ENCODE results near the gene MRPL50. TPM values are rescaled to one million over a fixed set of nuclear protein-coding genes. Genes with fewer than 3 reads are reported as not detected.

Gene MRPL50
- total RNA-seq, 1 donor from 2014 or later: 16.3 TPM

DNA sequence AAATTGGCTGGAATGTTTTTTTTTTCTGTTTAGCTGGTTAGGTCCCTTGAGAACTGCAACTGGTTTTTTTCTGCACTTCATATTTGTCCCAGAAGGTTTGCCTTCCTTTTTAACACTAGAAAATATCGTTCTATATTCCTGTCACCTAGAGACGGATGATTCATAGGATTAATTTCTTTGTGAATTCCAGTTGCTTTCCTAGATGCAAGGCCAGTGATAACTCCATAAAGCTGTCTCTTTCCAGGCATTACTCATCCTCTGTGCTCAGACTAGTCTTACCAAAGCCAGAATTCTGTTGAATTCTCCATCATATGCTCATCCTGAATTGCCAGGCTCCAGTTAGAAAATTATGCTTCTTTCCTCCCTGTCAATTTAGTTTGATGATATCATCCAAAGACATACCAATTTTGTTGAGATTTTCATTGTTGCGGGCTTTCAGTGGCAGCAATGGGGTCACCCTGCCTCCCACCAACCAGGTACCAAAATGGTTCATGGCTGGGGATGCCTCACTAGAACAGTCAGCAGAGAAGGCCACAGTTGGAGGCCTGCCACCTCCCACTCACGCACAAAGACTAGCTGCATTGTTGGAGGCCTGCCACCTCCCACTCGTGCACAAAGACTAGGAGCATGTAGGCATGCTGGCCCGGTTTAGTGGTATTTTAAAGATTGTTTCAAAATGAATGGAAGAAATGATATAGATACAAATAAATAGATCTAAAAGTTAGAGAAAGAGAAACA is 22.1 kb downstream of the MRPL50 start:
- TF ChIP-seq, protein P1, sequence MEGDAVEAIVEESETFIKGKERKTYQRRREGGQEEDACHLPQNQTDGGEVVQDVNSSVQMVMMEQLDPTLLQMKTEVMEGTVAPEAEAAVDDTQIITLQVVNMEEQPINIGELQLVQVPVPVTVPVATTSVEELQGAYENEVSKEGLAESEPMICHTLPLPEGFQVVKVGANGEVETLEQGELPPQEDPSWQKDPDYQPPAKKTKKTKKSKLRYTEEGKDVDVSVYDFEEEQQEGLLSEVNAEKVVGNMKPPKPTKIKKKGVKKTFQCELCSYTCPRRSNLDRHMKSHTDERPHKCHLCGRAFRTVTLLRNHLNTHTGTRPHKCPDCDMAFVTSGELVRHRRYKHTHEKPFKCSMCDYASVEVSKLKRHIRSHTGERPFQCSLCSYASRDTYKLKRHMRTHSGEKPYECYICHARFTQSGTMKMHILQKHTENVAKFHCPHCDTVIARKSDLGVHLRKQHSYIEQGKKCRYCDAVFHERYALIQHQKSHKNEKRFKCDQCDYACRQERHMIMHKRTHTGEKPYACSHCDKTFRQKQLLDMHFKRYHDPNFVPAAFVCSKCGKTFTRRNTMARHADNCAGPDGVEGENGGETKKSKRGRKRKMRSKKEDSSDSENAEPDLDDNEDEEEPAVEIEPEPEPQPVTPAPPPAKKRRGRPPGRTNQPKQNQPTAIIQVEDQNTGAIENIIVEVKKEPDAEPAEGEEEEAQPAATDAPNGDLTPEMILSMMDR (conservative IDR thresholded peaks at IDR 0.05): no peak
- Mint-ChIP-seq H3K4me1 (ENCODE audit: unreplicated experiment) (peaks cover 8% of the 10 kb centered on the region), H3K27me3 (no peaks in the 10 kb centered on the region), H3K4me3 (no peak overlapping the region), H3K36me3 (peaks cover 4% of the 10 kb centered on the region), H3K27ac (peak overlapping the region; percentile 32), H3K9me3 (no peaks in the 10 kb centered on the region)
- no peak for DNase-seq (ENCODE audit: extremely low spot score, unreplicated experiment)

DNA sequence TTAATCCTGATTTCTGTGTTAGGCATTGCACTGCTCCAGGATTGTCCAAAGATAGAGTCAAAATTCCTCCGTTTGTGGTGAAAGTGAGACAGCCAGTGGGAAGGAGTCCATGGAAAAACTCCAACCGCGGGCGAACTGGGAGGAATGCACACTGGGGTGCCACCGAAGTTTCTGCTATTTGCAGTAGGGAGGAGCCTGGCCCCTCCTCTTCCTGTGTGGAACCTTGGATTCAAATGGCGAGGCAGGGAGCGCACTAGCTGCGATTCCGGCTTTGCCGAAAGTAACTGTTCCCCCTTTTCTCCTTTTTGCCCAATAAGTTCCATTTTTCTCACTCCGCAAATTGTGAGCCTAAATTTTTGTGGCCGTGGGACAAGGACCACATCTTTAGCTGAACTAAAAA is 22.9 kb downstream of the MRPL50 start:
- H3K27ac Mint-ChIP-seq: no peak overlapping the region
- H3K9me3 Mint-ChIP-seq: no peaks in the 10 kb centered on the region
- H3K4me1 Mint-ChIP-seq (ENCODE audit: unreplicated experiment): peaks cover 8% of the 10 kb centered on the region
- H3K4me3 Mint-ChIP-seq: no peak overlapping the region
- TF ChIP-seq, protein P1 (conservative IDR thresholded peaks at IDR 0.05): no peak
- peaks cover 4% of the 10 kb centered on the region for H3K36me3 Mint-ChIP-seq
- no peaks in the 10 kb centered on the region for H3K27me3 Mint-ChIP-seq
- no peak for DNase-seq (ENCODE audit: extremely low spot score, unreplicated experiment)

DNA sequence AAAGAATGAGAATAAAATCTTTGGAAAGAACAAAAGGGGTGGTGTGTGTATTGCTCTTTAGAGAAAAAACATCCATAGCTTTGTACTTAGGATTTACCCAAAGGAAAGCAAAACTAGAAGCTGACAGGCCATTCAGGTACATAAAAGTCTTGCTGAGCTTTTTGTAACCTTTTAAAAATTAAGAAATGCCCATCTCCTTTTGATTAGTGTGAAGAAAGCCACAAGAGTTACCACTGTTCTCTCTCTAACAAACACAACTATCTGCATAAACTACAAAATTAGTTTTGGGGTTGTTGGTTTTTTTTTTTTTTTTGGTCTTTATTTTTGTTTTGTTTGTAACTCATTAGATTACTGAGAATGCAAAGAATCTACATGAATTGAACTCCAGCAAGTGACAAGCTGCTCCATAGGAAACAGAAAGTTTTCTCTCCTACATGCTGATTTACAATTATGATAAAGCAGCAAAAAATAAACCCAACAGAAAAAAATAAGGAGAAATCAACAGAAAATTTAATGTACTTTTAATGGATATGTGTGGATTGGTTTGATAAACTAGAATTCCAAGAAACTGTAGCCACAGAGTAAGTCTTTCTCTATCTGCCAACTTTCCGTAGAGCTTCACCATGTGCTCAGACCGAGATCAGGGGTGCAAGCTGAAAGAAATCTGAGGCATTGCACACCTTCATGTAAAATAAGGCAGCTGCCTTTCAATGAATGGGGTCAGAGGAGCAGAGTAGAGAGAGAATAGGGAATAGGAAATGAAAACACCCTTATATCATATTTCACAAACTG is 25.9 kb downstream of the MRPL50 start:
- Mint-ChIP-seq H3K4me1 (ENCODE audit: unreplicated experiment) (peaks cover 8% of the 10 kb centered on the region), H3K9me3 (no peaks in the 10 kb centered on the region), H3K36me3 (no peaks in the 10 kb centered on the region), H3K27me3 (no peaks in the 10 kb centered on the region), H3K27ac (no peak overlapping the region), H3K4me3 (no peak overlapping the region)
- TF ChIP-seq, protein P1 (conservative IDR thresholded peaks at IDR 0.05): no peak
- DNase-seq (ENCODE audit: extremely low spot score, unreplicated experiment): no peak

DNA sequence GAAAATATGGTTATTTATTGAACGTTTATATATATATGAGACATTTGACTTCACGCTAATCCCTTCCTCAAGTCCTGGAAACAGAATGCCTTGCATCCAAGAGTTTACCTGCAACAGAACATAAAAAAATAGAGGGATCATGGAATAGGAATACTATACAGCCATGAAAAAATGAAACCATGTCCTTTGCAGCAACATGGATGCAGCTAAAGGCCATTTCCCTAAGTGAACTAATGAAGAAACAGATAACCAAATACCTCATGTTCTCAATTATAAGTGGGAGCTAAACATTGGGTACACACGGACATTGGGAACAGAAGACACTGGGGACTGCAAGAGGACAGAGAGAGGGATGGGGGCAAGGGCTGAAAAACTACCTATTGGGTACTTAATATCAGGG is 26.6 kb downstream of the MRPL50 start:
- H3K4me3 Mint-ChIP-seq: no peak overlapping the region
- H3K9me3 Mint-ChIP-seq: no peaks in the 10 kb centered on the region
- TF ChIP-seq, protein P1 (conservative IDR thresholded peaks at IDR 0.05): no peak
- no peaks in the 10 kb centered on the region for H3K27me3 Mint-ChIP-seq
- H3K27ac Mint-ChIP-seq: no peak overlapping the region
- peaks cover 8% of the 10 kb centered on the region for H3K4me1 Mint-ChIP-seq (ENCODE audit: unreplicated experiment)
- DNase-seq (ENCODE audit: extremely low spot score, unreplicated experiment): no peak
- H3K36me3 Mint-ChIP-seq: no peaks in the 10 kb centered on the region

DNA sequence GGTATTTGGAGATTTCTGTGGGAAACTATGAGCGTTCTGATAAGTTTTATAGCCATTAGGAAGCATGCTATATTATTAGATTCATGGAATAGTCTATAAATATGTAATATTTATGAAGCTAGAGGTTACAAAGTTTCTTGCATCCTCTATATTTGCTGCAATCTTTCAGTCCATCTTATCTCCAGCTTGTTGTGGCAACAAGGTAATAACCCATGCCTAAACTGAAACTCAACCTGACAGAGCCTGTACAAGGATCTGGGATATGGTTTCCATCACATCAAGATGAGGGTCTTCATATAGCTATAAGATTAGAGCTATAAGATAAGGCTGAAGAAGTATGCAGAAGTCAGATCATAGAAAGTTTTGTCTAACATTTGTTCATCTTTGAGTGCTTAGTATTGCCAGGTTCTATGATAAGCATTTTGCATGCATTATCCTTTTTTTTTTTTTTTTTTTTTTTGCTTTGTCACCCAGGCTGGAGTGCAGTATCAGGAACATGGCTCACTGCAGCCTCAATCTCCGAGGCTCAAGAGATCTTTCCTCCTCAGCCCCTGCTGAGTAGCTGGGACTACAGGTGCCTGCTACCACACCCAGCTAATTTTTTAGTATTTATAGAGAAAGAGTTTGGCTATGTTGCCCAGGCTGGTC is 28.4 kb downstream of the MRPL50 start:
- Mint-ChIP-seq H3K4me1 (ENCODE audit: unreplicated experiment) (peaks cover 5% of the 10 kb centered on the region), H3K27me3 (no peaks in the 10 kb centered on the region)
- TF ChIP-seq, protein P1 (conservative IDR thresholded peaks at IDR 0.05): no peak

More for the DNA sequence above, 28.4 kb downstream of the MRPL50 start:
- DNase-seq (ENCODE audit: extremely low spot score, unreplicated experiment): no peak
- Mint-ChIP-seq H3K4me3 (no peak overlapping the region), H3K9me3 (no peaks in the 10 kb centered on the region), H3K27ac (no peak overlapping the region), H3K36me3 (no peaks in the 10 kb centered on the region)

All from type B pancreatic cell (in vitro differentiated cells).